Large intestine (tissue), 3 donors: ENCODE data around the gene ESPNL. TPM values are rescaled to one million over a fixed set of nuclear protein-coding genes. Genes with fewer than 3 reads are reported as not detected.

Experiments
- DNase-seq, 2 donors: peaks; one replicate each; pipeline versions ENCODE4 v3.0.0 to v3.0.0-alpha.2; 2013
- H3K27ac ChIP-seq: one replicate; pipeline ENCODE4 v1.5.1; 2013; ENCODE audit warnings: low read length
- H3K27me3 ChIP-seq: 2 replicates; pipeline ENCODE4 v1.6.1; 2013; ENCODE audit warnings: low read length; ENCODE audit not compliant: control insufficient read depth, insufficient read depth
- H3K36me3 ChIP-seq: 2 replicates; pipeline ENCODE4 v1.6.1; 2013; ENCODE audit warnings: low read length; ENCODE audit not compliant: control insufficient read depth, insufficient read depth
- H3K4me1 ChIP-seq: one replicate; pipeline ENCODE4 v1.6.1; 2013; ENCODE audit warnings: low read length; ENCODE audit not compliant: control insufficient read depth, insufficient read depth
- H3K4me3 ChIP-seq: one replicate; pipeline ENCODE4 v1.5.1; 2013; ENCODE audit warnings: low read length
- H3K9me3 ChIP-seq: one replicate; pipeline ENCODE4 v1.6.1; 2013; ENCODE audit warnings: mild to moderate bottlenecking, low read depth, low read length, moderate library complexity; ENCODE audit not compliant: control insufficient read depth
- WGBS: methylation state at CpG from one replicate; pipeline ENCODE4 v1.1.5; 2013; ENCODE audit warnings: low lambda C conversion rate; ENCODE audit not compliant: insufficient coverage; 5-methylcytosine and 5-hydroxymethylcytosine counted together
- polyA plus RNA-seq: library from polyadenylated mRNA; unstranded; fragments of 120-200 nt; gene quantifications from one replicate; pipeline ENCODE4 v1.2.1, GENCODE V29; 2013

The ESPNL gene
- polyA plus RNA-seq, 1 donor = 1.5 TPM

GRCh38 chr2:238091436-238092060 lies 8.6 kb upstream of the ESPNL start:
- DNase-seq = no peak
- no peaks in the 10 kb centered on the region for H3K27me3 ChIP-seq
- no CpG with 5 or more reads among the region's 16 CpGs for WGBS
- no peak overlapping the region for H3K4me3 ChIP-seq
- H3K9me3 ChIP-seq = no peaks in the 10 kb centered on the region
- H3K27ac ChIP-seq = no peak overlapping the region
- H3K36me3 ChIP-seq = peaks cover 12% of the 10 kb centered on the region
- no peaks in the 10 kb centered on the region for H3K4me1 ChIP-seq

- H3K4me1 ChIP-seq = no peaks in the 10 kb centered on the region
- H3K27ac ChIP-seq = no peak overlapping the region
- H3K4me3 ChIP-seq = no peak overlapping the region
- DNase-seq = no peak
- no peaks in the 10 kb centered on the region for H3K9me3 ChIP-seq
- no peaks in the 10 kb centered on the region for H3K27me3 ChIP-seq
- H3K36me3 ChIP-seq = peaks cover 12% of the 10 kb centered on the region
- WGBS = no CpG with 5 or more reads among the region's 12 CpGs
These were observed 7.6 kb upstream of the ESPNL start for GRCh38 chr2:238092486-238093035.

GRCh38 chr2:238093181-238094140 lies 6.7 kb upstream of the ESPNL start:
- H3K27ac ChIP-seq = no peak overlapping the region
- H3K9me3 ChIP-seq = peaks cover 3% of the 10 kb centered on the region
- 80% methylated on average over 1 of the region's 26 CpGs for WGBS
- no peaks in the 10 kb centered on the region for H3K27me3 ChIP-seq
- DNase-seq = no peak
- no peak overlapping the region for H3K4me3 ChIP-seq
- peaks cover 12% of the 10 kb centered on the region for H3K36me3 ChIP-seq
- no peaks in the 10 kb centered on the region for H3K4me1 ChIP-seq

GRCh38 chr2:238094438-238095022 lies 5.6 kb upstream of the ESPNL start:
- no CpG with 5 or more reads among the region's 17 CpGs for WGBS

GRCh38 chr2:238095143-238095542 lies 5.0 kb upstream of the ESPNL start:
- no CpG with 5 or more reads among the region's 7 CpGs for WGBS
- no peaks in the 10 kb centered on the region for H3K27me3 ChIP-seq
- no peak for DNase-seq
- no peak overlapping the region for H3K27ac ChIP-seq
- H3K9me3 ChIP-seq = peaks cover 3% of the 10 kb centered on the region
- peaks cover 8% of the 10 kb centered on the region for H3K4me1 ChIP-seq
- peaks cover 10% of the 10 kb centered on the region for H3K36me3 ChIP-seq
- H3K4me3 ChIP-seq = no peak overlapping the region

More at GRCh38 chr2:238094438-238095022, 5.6 kb upstream of the ESPNL start:
- no peak overlapping the region for H3K27ac ChIP-seq
- peaks cover 5% of the 10 kb centered on the region for H3K4me1 ChIP-seq
- peaks cover 10% of the 10 kb centered on the region for H3K36me3 ChIP-seq
- peaks cover 3% of the 10 kb centered on the region for H3K9me3 ChIP-seq
- no peaks in the 10 kb centered on the region for H3K27me3 ChIP-seq
- no peak for DNase-seq
- no peak overlapping the region for H3K4me3 ChIP-seq

- Histone ChIP-seq H3K4me1 (peaks cover 8% of the 10 kb centered on the region), H3K4me3 (no peak overlapping the region), H3K27me3 (no peaks in the 10 kb centered on the region), H3K9me3 (peaks cover 3% of the 10 kb centered on the region), H3K27ac (no peak overlapping the region), H3K36me3 (peaks cover 7% of the 10 kb centered on the region)
- WGBS = no CpG with 5 or more reads among the region's 22 CpGs
- no peak for DNase-seq
These were observed 3.7 kb upstream of the ESPNL start for GRCh38 chr2:238096311-238097011.

- DNase-seq = no peak
- no CpG with 5 or more reads among the region's 19 CpGs for WGBS
- H3K27ac ChIP-seq = no peak overlapping the region
These were observed 2.7 kb upstream of the ESPNL start for GRCh38 chr2:238097201-238097987.

GRCh38 chr2:238097988-238098871 lies 1.9 kb upstream of the ESPNL start:
- DNase-seq = peak; percentile 54 to 81
- H3K27me3 ChIP-seq = no peaks in the 10 kb centered on the region
- H3K27ac ChIP-seq = peak overlapping the region; percentile 17
- WGBS = 0% methylated on average over 1 of the region's 37 CpGs
- no peak overlapping the region for H3K4me3 ChIP-seq
- peaks cover 8% of the 10 kb centered on the region for H3K4me1 ChIP-seq
- H3K36me3 ChIP-seq = peaks cover 2% of the 10 kb centered on the region
- H3K9me3 ChIP-seq = peaks cover 3% of the 10 kb centered on the region

More at GRCh38 chr2:238097201-238097987, 2.7 kb upstream of the ESPNL start:
- H3K36me3 ChIP-seq = peaks cover 7% of the 10 kb centered on the region
- peaks cover 8% of the 10 kb centered on the region for H3K4me1 ChIP-seq
- no peaks in the 10 kb centered on the region for H3K27me3 ChIP-seq
- no peak overlapping the region for H3K4me3 ChIP-seq
- H3K9me3 ChIP-seq = peaks cover 3% of the 10 kb centered on the region
